ENCODE data around the gene CAND2. TPM values are rescaled to one million over a fixed set of nuclear protein-coding genes. Genes with fewer than 3 reads are reported as not detected.

CAND2 gene
- total and polyA plus RNA-seq, 9 of the 15 experiments (the other 6 are each of a cell fraction or from before 2014, with no cell fraction given) = 0.91 to 14.9 (median 4.3) TPM

- TF ChIP-seq CHD7 (IDR thresholded peaks at IDR 0.05; ENCODE audit: low read depth, low read length) (no peak), E2F5 (CRISPR knock-in tag; IDR thresholded peaks at IDR 0.05) (no peak), MXI1 (IDR thresholded peaks at IDR 0.05; ENCODE audit: low read depth, low read length) (peak; percentile 62; the same call in 1 of the 2 replicates), PKNOX1 (IDR thresholded peaks at IDR 0.05) (no peak), THRB (CRISPR knock-in tag; conservative IDR thresholded peaks at IDR 0.05) (no peak), SMC3 (conservative IDR thresholded peaks at IDR 0.05; ENCODE audit: insufficient read depth, low read depth, low read length) (0 out of 2 replicates have a peak, but pooled peaks have one; percentile 29), SREBF2 (CRISPR knock-in tag; IDR thresholded peaks at IDR 0.05) (no peak)
- TF ChIP-seq, protein P1, sequence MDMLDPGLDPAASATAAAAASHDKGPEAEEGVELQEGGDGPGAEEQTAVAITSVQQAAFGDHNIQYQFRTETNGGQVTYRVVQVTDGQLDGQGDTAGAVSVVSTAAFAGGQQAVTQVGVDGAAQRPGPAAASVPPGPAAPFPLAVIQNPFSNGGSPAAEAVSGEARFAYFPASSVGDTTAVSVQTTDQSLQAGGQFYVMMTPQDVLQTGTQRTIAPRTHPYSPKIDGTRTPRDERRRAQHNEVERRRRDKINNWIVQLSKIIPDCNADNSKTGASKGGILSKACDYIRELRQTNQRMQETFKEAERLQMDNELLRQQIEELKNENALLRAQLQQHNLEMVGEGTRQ (CRISPR knock-in tag; IDR thresholded peaks at IDR 0.05) = 0 out of 2 replicates have a peak, but pooled peaks have one; percentile 3
Observed at GRCh38 chr3:12841149-12841969, 44.9 kb downstream of the CAND2 start, which contains the start of gene RPL32 (continued).

Data from K562 (cell line).